GM19452 (cell line): ENCODE results near the gene PHAF1.

Experiments used
- ATAC-seq: cut with Tn5 transposase; IDR thresholded peaks from one replicate; pipeline ENCODE4 v1.9.1; 2021; ENCODE audit not compliant: unreplicated experiment

PHAF1 gene

GRCh38 chr16:67177743-67178699, 68.3 kb downstream of the PHAF1 start:
- ATAC-seq = no peak

GRCh38 chr16:67179421-67180080, 69.8 kb downstream of the PHAF1 start:
- no peak for ATAC-seq

- no peak for ATAC-seq
Observed at GRCh38 chr16:67180166-67180565, 70.4 kb downstream of the PHAF1 start.

DNA sequence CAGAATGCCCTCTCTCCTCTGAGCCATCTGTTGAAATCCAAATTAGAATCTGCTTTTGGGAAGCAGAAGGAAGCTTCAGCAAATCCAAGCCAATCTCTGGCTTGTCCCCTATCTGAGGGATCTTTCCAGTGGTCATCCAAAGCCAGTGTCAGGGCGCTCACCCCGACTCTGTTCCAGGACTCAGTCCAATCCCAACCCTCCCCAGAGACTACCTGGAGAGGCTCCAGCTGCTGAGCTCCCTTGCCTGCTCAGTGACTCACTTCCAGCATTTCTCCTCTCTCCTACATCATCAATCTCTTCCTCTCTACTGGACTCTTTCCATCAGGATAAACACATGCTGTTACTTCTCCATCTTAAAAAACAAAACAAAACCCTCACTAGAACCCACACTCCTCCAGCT, 71.6 kb downstream of the PHAF1 start:
- ATAC-seq = no peak

DNA sequence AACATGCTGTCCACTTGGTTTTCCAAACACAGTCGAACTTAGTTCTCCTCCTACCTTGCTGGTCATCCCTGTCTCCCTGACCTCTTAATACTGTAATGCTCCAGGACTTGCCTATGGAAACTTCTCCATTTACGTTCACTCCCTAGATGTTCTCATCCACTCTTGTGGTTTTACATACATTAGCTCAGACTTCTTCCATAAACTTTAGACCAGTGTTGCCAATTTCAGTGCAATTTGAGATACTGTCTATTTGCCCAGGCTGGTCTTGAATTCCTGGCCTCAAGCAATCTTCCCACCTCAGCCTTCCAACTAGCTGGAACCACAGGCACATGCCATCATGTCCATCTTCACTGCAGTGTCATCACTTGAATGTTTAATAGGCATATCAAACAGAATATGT, 72.5 kb downstream of the PHAF1 start:
- ATAC-seq = no peak

DNA sequence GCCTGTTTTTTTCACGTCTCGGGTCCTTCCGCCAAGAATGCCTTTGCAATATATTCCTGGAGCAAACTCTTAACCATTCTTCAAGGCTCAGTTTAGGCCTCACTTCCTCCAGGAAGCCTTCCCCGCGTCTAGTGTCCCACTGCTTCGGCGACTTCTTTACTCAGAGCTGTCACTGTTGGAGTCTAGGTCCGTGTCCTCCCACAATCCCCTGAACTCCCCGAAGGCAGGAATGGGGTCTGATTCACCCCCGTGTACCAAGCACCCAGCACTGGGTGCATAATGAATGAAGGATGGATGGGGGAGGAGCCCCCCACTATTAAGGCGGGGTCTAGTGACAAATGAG, 73.5 kb downstream of the PHAF1 start:
- ATAC-seq = no peak

GRCh38 chr16:67183627-67184452, 74.1 kb downstream of the PHAF1 start, which contains the start of gene MATCAP1:
Gene MATCAP1 (minus strand): TSS chr16:67183963. CDS start chr16:67180610, 3,353 bp downstream.
- peak; percentile 90 for ATAC-seq

GRCh38 chr16:67184453-67184994, 74.8 kb downstream of the PHAF1 start:
- ATAC-seq = peak; percentile 10

GRCh38 chr16:67184995-67185650, 75.4 kb downstream of the PHAF1 start:
- ATAC-seq = no peak

GRCh38 chr16:67185651-67186134, 76.0 kb downstream of the PHAF1 start:
- no peak for ATAC-seq

DNA sequence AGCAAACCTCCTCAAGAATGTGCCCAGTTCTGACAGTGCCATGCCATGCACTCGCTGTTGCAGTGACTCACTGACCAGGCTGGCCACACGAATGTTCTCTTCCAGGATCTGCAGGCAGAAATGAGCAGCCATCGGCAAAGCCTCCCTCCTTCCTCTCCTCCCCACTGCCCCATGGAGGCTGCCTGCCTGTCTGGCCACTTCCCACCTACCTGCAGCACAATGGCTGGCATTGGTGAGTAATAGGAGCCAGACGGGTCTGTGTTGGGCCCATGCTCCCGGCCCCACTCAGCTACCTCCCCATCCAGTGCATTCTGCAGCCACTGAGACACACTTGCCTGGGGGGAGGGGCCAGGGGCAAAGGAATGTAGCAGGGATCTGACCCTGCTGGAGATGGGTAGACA, 76.8 kb downstream of the PHAF1 start:
- ATAC-seq = no peak

GRCh38 chr16:67187175-67187890, 77.6 kb downstream of the PHAF1 start:
- no peak for ATAC-seq

DNA sequence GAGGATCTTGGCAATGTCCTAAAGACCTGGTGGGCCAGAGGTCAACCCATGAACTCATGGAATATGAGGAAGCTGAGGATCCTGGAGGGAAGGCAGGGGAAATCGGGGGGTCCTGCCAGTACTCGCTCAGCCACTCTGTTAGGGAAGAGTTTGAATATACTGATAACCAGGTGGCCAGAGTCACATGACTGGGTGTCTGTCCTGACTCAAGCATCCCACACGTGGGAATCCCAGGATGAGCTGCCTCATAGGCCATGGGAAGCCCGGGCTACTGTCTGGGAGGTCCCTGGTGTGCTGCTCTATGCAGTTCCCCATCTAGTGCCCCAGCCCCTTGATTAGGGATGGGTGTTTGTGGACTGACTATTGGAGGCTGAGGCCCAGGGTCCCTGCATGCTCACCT, 78.6 kb downstream of the PHAF1 start:
- ATAC-seq = no peak

DNA sequence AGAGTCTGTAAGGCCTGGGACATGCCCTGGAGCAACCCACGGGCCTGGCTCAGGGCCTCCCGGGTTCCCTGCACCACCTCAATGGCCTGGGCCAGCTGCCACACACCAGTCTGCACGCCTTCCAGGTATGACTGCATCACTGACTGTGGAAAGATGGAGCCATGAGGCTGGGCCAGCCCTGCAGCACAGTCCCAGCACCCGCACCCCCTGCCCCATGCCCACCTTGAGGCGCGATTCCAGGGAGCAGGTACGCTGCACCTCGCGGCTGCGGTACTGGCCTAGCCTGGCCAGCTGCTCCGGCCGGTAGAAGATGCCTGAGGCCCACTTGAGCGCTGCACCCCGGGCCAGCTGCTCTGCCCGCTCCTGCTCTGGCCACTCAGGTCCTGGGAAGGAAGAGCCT, 79.1 kb downstream of the PHAF1 start:
- ATAC-seq = no peak

GRCh38 chr16:67190041-67190440, 80.3 kb downstream of the PHAF1 start, which contains the start of gene EXOC3L1:
Gene EXOC3L1 (minus strand): TSS chr16:67190136. CDS start chr16:67189676, 460 bp downstream.
- no peak for ATAC-seq

GRCh38 chr16:67190448-67191399, 81.0 kb downstream of the PHAF1 start:
- ATAC-seq = no peak

- ATAC-seq = no peak
Observed at GRCh38 chr16:67191411-67191994, 81.8 kb downstream of the PHAF1 start.
